NCI-H226 (cell line): ENCODE results near the gene KIF26A.

Experiments used
- DNase-seq: peaks from one replicate; pipeline ENCODE4 v3.0.0-alpha.2; 2015

Gene KIF26A

DNA sequence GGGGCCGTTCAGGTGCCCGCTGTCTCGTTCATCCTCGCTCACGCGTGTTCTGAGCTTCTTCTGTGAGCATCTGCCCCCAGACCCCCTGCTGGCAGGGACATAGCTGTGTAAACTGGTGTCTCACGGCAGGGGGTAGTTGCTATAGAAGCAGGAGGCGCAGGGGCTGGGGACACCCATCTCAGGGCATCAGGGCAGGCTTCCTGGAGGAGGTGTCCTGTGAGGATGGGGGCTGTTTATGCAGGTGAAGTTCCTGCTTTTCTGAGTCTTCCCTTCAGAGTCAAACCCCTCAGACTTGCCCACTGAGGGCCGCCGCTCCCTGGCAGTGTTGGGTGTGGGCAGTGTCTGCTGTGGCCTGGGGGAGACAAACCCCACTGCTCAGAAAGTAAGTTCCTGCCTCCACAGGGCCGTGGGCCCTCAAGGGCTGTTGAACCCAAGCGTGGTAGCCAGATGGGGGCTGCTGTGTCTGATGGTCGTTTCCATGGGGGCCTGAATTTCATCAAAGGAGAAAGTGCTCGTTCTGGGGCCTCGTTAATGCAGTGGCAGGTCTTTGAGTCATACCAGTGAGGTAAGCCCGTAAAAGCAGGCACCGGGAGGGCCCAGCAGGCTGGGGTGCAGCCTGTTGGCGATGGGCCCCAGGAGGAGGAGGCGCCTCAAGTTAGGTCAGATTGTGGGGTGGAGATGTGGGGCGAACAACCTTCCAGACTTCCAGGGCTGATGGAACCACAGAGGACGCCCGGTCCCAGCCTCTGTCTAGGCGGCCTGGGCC, 23.4 kb downstream of the KIF26A start:
- DNase-seq = no peak

DNA sequence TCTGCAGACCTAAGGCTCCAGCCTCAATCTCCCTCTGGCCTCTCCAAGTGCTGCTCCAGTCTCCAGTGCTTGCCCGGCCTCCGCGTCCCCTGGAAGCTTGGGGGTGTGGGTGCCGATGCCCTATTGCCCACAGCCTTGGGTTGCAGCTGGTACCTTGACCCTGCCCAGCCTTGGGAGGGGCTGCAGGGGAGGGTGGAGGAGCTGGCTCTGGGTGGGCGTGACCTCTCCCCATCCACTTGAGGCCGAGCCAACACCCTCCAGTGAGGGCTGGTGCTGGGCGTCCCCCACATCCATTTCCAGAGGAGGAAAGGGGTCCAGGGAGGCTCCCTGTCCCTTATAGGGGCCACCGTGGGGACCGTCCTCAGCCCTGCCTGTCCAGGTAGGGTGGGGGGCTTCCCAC, 24.1 kb downstream of the KIF26A start:
- no peak for DNase-seq

DNA sequence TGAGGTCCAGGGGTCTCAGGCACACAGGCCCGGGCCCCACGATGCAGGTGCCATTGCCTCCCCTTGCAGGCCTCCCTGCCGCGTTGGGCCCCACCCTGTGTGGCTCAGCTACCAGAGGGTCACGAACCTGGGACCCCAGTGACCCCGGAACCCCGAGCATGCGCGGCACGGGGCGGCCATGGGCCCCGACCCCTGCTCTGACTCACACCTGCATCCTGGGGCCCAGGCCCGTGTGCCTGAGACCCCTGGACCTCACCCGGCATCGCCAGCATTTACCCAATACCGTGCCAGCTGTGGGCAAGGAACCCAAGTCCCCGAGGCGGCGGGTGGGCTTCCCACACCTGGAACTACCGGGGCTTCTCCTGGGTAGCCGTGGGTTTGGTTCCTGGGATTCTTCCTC, 25.2 kb downstream of the KIF26A start:
- DNase-seq = no peak

DNA sequence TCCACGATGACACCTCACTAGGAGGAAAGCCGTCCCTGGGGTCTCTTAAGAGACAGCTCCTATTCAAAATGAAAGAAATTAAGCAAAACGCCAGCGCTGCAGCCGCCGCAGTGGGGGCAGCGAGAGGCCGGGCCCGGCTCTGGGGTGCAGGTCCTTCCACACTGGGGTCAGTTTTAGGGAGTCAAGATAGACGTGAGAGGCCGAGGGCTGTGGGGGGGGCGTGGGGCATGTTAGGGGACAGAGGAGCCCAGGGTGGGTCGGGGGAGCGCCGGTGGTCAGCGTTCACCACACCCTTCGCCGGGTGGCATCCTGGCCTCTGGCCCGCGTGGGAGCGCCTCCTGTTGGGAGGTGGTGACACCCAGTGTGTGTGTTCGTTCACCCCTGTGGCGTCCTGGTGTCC, 25.7 kb downstream of the KIF26A start:
- DNase-seq = no peak

DNA sequence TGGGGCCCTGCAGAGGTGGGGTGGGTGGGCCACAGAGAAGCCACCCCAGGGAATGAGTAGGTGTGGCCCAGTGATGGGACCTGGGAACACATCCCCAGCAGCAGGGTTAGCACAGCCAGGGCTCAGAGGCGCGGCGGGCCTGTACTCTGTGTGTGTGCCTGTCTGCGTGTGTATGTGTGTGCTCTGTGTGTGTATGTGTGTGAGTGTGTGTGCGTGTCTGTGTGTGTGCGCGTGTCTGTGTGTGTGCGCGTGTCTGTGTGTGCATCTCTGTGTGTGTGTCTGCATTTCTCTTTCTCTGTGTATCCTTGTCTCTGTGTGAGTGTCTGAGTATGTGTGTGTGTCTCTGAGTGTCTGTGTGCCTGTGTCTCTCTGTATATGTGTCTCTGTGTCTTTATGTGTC, 26.1 kb downstream of the KIF26A start:
- no peak for DNase-seq

DNA sequence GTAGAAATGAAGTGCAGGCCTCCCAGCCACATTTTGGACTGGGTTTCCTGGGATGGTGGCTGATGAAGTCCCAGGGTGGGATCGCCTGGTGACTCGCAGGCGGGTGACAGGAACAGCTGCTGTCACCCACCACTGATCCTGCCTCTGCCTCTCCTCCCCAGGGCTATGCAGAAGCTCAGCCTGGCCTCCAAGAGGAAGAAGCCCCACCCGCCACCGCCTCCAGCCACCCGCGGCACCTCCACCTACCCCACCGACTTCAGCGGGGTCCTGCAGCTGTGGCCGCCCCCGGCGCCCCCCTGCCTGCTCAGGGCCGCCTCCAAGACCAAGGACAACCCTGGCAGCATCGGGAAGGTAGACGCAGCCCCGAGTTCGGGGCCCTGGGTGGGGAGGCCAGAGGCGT, 28.3 kb downstream of the KIF26A start:
- DNase-seq = no peak

DNA sequence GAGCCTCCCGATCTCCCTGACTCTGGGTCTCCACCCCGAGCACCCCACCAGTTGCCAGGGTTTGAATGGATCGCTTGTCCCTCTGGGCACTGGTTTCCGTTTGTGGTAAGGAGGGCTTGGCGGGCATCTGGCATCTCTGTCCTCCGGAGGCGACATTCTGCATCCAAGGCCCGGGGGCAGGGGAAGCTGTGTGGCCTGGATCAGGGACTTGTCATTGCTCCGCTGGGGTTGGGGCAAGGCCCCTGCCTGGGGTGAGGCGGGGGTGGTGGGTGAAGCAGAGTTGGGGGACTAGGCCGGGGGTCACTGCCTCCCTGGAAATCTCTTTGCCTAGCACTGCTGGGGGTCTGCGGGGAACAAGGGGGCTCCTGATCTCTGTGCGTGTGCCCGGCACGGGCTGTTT, 30.2 kb downstream of the KIF26A start:
- DNase-seq = no peak

DNA sequence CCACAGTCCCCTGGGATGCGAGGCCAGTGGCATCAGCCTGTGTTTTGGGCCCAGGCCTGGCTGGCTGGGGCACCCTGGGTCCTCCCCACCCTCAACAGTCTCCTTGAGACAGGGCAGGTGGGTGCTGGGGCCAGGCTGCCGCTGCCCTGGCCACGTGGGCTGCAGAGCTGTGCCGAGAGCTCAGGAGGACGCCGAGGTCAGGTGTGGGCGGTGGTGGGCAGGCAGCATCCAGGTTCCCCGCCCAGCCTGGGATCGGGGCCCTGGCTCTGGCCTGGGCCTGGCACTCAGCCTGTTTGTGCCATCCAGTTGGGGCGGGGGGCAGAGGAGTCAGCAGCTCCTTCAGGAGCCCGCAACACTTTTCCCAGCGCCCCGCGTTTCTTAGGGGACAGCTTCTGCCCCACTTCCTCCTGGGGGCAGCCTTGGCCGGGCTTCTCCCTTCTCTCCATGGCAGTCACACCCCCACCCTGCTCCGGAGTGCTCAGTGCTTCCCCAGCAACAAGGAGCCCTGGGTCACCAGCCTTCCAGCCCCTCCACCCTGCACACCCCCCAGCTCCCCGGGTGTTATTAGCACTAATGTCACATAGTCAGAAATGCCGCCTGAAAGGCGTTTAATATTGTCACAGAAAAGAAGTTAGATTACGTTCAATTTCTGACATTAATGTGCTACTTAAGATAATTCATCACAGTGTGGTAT, 30.8 kb downstream of the KIF26A start:
- DNase-seq = no peak

DNA sequence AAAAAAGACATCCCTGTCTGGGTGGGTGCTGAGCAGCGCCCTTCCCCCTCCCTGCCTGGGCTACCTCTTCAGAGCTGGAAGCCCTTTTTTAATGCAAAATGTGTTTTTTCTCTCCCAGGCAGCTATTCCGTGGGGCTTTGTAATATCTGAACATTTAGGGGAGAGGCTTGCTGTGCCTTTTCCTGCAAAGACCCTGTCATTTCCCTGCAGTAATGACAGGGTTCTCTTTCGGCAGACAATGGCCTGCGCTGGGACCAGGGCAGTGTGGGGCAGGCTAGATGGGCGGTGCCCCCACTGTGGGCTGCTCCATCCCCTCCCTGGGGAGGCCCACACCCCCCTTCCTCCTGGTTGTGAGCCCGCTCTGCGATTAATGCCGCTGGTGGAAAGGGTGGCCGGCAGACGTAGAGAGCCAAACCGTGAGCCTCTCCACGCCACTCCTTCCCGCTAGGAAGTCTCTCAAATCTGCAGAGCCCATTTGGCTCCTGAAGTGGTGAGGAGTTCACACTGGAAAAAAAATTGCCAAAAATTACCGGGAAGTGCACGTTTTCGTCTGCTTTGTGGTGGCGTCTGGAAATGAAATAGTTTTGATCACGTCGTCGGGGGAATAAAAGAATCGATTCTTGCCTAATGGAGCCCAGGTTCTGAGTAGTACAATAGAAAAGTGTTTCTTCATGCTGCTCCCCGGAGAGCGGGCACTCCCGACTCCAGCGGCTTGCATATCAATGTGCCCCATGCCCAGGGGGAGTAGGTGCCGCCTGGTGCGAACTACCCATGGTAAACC, 31.5 kb downstream of the KIF26A start:
- no peak for DNase-seq

DNA sequence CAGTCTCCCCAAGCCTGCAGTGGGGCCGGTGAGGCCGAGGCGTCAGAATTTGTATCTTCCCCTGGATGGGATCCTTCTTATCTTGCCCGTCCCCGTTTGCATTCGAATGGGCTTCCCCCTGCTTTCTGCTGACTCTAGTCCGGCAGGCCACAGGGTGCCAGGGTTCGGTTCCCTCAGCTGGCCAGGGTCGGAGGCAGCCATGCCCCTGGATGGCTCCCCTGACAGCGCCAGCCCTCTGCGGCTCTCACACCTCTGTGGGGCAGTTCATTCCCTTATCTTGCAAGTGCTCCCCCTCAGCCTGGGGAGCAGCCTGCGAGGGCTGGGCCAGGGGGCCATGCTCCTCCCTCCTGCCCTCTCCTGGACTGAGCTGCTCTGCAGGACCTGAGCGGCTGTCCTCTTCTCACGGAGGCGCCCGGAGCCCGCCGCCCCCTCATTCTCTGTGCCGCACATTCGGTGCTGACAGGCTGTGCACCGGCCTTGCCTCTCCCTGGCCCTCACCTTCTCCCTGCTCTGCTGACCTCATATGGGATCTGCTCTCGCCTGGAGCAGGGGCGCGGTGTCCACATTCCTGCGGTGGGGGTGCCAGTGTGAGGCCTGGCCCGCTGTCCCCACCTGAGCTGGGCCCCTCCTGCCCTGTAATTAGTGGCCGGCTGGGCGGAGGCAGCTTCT, 32.8 kb downstream of the KIF26A start:
- no peak for DNase-seq

DNA sequence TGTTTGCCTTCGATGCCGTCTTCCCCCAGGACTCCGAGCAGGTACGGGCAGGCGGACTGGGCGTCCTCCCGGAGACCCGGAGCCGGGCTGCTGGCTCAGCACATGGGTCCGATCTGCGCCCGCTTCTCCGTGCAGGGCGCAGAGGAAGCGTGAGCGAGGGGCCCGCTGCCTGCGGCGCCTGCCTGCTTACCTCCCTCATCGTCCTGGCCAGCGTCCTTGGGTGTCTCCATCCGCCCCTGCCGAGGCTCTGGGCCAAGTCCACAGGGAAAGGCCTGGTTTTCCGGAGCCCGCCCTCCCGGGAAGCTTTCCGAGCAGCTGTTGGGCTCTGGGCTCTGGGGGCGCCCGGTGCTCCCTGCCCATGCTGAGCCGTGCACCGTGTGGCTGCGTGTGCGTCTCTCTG, 33.5 kb downstream of the KIF26A start:
- no peak for DNase-seq

DNA sequence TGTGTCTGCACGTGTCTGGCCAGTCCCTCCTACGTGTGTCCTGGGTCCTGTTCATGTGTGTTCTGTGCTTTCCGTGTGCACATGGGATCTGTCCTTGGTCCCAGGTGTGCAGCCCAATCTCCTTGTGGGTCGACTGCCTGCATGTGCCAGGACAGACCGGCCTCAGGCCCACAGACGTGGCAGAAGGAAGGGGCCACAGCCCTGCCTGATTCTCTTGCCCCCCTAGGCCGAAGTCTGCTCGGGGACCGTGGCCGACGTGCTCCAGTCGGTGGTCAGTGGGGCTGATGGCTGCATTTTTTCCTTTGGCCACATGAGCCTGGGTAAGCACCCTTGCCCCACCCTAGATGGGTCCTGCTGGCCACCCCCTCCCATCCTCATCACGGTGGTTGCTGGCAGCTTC, 34.0 kb downstream of the KIF26A start:
- DNase-seq = no peak

DNA sequence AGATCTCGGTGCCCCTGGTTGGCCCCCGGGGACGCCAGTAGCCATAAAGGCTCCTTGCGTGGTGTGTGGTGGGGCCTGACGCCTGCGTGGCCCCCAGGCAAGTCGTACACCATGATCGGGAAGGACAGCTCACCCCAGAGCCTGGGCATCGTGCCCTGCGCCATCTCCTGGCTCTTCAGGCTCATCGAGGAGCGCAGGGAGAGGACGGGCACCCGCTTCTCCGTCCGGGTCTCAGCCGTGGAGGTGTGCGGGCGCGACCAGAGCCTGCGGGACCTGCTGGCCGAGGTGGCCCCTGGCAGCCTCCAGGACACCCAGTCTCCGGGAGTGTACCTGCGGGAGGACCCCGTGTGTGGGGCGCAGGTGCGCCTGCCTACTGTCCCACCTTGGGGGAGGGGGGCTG, 34.5 kb downstream of the KIF26A start:
- DNase-seq = no peak

DNA sequence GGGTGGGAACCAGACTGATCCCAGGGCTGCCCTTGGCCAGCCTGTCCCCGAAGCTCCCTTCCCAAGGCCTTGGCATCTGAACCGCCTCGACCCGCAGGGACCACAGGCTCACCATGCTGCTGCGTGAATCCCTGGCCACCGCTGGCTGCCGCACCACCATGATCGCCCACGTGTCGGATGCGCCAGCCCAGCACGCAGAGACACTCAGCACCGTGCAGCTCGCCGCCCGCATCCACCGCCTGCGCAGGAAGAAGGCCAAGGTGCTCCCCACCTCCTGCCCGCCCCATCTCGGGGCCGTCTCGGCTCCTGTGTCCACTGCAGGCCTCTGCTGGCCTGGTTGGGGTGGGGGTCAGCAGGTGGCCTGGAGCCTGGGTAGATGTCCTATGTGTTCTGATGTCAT, 35.7 kb downstream of the KIF26A start:
- no peak for DNase-seq

DNA sequence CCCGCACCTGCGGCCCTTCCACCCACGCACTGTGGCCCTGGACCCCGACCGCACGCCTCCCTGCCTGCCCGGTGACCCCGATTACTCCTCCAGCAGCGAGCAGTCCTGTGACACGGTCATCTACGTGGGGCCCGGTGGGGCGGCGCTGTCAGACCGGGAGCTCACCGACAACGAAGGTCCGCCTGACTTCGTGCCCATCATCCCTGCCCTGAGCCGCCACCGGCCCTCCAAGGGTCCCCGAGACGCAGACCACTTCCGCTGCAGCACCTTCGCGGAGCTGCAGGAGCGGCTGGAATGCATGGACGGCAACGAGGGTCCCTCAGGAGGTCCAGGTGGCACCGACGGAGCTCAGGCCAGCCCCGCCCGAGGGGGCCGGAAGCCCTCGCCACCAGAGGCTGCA, 36.7 kb downstream of the KIF26A start:
- no peak for DNase-seq

DNA sequence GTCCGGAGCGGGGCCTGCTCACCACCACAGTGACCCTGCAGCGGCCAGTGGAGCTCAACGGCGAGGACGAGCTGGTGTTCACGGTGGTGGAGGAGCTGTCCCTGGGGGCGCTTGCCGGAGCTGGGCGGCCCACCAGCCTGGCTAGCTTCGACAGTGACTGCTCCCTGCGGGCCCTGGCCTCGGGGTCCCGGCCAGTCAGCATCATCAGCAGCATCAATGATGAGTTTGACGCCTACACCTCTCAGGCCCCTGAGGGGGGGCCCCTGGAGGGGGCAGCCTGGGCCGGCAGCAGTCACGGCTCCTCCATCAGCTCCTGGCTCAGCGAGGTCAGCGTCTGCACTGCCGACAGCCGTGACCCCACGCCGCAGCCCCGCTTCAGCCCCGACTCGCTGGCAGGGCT, 37.4 kb downstream of the KIF26A start:
- no peak for DNase-seq

DNA sequence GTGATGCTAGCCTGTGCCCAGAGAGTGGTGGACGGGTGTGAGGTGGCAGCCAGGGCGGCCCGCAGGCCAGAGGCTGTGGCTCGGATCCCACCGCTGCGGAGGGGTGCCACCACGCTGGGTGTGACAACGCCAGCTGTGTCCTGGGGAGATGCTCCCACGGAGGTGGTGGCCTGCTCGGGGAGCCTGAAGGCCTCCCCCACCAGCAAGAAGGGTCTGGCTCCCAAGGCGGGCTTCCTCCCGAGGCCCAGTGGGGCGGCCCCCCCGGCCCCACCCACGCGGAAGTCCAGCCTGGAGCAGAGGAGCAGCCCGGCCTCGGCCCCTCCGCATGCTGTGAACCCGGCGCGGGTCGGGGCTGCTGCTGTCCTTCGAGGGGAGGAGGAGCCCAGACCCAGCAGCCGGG, 38.2 kb downstream of the KIF26A start:
- DNase-seq = no peak

DNA sequence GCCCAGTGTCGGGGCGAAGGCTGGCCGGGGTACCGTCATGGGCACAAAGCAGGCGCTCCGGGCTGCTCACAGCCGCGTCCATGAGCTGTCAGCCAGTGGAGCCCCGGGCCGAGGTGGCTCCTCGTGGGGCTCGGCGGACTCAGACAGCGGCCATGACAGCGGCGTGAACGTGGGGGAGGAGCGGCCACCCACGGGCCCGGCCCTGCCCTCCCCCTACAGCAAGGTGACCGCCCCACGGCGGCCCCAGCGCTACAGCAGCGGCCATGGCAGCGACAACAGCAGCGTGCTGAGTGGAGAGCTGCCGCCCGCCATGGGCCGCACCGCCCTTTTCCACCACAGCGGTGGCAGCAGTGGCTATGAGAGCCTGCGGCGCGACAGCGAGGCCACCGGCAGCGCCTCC, 39.0 kb downstream of the KIF26A start:
- DNase-seq = no peak

DNA sequence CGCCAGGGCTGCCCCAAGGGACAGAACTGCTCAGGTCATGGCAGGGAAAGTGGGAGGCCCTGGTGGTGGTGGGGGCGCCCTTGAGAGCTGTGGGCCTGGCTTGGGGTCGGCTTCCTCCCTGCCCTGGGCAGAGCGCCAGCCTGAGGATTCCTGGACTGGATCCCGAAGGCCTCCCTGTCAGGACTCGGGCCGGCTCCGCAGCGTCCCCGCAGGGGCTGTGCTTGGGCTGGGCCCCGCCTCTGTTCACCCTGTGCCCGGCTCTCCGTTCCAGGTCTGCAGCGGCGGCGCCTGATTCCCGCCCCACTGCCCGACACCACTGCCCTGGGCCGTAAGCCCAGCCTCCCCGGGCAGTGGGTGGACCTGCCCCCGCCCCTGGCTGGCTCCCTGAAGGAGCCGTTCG, 39.9 kb downstream of the KIF26A start:
- DNase-seq = peak; percentile 34

DNA sequence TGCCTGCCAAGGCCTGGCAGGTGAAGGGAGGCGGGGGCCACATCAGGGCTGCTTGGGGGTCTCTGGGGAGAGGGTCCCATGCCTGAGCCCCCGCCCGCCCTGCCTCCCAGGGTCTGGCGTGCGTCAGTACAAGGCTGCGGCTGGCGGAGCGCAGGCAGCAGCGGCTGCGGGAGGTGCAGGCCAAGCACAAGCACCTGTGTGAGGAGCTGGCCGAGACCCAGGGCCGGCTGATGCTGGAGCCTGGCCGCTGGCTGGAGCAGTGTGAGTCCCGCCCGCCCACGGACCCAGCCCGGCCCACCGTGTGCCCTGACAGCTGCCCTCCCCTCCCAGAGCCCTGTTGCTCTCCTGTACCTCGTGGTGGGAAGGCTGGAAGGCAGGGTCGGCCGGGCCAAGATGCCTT, 40.7 kb downstream of the KIF26A start:
- DNase-seq = no peak

DNA sequence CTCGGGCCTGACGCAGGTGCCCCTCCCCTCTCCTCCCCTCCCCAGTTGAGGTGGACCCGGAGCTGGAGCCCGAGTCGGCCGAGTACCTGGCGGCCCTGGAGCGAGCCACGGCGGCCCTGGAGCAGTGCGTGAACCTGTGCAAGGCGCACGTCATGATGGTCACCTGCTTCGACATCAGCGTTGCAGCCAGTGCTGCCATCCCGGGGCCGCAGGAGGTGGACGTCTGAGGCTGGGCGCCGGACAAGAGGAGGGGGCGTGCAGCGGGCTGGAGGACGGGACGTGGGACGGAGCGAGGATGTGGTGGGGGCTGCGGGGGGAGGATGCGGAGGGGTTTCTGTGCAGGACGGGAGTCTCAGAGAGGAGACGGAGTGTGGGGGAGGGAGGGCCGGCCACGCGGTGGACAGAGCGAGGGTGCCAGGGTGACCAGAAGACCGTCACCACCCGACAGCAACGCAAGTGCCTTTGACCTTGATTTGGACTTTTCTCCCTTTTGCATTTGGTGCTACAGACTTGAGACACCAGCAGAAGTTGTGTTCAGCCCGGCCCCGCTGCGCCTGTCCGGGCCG, 41.3 kb downstream of the KIF26A start:
- DNase-seq = no peak

DNA sequence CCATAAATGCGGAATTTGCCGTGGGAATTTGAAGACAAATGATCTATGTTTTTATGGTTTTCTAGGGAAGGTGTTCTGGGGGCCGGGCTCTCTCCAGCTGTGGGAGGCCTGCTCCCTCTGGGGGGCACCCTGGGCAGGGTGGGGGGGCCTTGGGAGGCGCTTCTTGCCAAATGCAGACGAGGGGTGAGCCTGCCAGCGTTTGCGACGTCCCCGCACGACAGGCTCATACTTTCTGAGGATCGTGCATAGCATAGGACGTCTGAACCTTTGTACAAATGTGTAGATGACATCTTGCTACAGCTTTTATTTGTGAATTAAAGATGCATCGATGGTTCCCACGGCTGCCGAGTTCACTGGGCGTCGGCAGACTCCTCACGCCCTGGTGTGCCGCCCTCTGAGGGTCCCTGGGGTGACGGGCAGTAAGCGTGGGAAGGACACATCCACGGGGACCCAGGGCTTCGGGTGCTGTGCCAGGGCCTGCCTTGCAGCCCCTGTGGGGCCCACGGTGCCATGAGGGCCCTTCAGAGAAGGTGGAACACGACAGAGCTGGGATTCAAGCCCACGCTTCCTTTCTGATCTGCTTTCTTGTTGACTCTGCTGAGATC, 42.3 kb downstream of the KIF26A start:
- no peak for DNase-seq
